ENCODE results near the gene EZH1.
"Not testable (repeated sequence)": the region's sequence is repeated elsewhere in the genome, so short reads cannot be mapped to it uniquely, and the experiment has no call there.

The EZH1 gene

GRCh38 chr17:42680331-42680808 is 64.5 kb downstream of the EZH1 start:
- DNase-seq = no peak

- peak; percentile 41 for DNase-seq
These were observed 65.1 kb downstream of the EZH1 start for GRCh38 chr17:42679492-42680330.

- DNase-seq = peak; percentile 43
These were observed 65.8 kb downstream of the EZH1 start for GRCh38 chr17:42678951-42679491.

- DNase-seq = peak; percentile 81
These were observed 66.7 kb downstream of the EZH1 start for GRCh38 chr17:42677921-42678781.

- DNase-seq = peak; percentile 98
These were observed 67.6 kb downstream of the EZH1 start for GRCh38 chr17:42677012-42677857.

GRCh38 chr17:42676424-42677011 is 68.3 kb downstream of the EZH1 start, which contains the start of gene PLEKHH3:
PLEKHH3 (minus strand) TSS chr17:42676994; CDS start chr17:42676563, 431 bp downstream.
- DNase-seq = no peak

- DNase-seq = no peak
These were observed 68.8 kb downstream of the EZH1 start for GRCh38 chr17:42675965-42676423.

GRCh38 chr17:42675348-42675964 is 69.4 kb downstream of the EZH1 start:
- no peak for DNase-seq

- no peak for DNase-seq
These were observed 70.0 kb downstream of the EZH1 start for GRCh38 chr17:42674755-42675347.

GRCh38 chr17:42673885-42674754 is 70.7 kb downstream of the EZH1 start:
- DNase-seq = no peak

GRCh38 chr17:42673266-42673884 is 71.5 kb downstream of the EZH1 start:
- no peak for DNase-seq

GRCh38 chr17:42672038-42672437 is 72.8 kb downstream of the EZH1 start:
- DNase-seq = no peak

- no peak for DNase-seq
These were observed 73.8 kb downstream of the EZH1 start for GRCh38 chr17:42670789-42671657.

GRCh38 chr17:42669977-42670788 is 74.7 kb downstream of the EZH1 start:
- no peak for DNase-seq

- DNase-seq = no peak
These were observed 75.2 kb downstream of the EZH1 start for GRCh38 chr17:42669705-42669976.

GRCh38 chr17:42667088-42667951 is 77.5 kb downstream of the EZH1 start:
- no peak for DNase-seq

- DNase-seq = not testable (repeated sequence)
These were observed 78.7 kb downstream of the EZH1 start for GRCh38 chr17:42666126-42666525.

All from NCI-H2107 (cell line).